GM12801 (cell line): ENCODE data around the gene AEBP1.

Experiments used
- TF ChIP-seq, protein P1 (sequence below): IDR thresholded peaks from one replicate; pipeline ENCODE4 v1.5.1; 2011; ENCODE audit warnings: control low read depth; ENCODE audit not compliant: insufficient read length; ENCODE audit errors: extremely low read depth

AEBP1 gene

DNA sequence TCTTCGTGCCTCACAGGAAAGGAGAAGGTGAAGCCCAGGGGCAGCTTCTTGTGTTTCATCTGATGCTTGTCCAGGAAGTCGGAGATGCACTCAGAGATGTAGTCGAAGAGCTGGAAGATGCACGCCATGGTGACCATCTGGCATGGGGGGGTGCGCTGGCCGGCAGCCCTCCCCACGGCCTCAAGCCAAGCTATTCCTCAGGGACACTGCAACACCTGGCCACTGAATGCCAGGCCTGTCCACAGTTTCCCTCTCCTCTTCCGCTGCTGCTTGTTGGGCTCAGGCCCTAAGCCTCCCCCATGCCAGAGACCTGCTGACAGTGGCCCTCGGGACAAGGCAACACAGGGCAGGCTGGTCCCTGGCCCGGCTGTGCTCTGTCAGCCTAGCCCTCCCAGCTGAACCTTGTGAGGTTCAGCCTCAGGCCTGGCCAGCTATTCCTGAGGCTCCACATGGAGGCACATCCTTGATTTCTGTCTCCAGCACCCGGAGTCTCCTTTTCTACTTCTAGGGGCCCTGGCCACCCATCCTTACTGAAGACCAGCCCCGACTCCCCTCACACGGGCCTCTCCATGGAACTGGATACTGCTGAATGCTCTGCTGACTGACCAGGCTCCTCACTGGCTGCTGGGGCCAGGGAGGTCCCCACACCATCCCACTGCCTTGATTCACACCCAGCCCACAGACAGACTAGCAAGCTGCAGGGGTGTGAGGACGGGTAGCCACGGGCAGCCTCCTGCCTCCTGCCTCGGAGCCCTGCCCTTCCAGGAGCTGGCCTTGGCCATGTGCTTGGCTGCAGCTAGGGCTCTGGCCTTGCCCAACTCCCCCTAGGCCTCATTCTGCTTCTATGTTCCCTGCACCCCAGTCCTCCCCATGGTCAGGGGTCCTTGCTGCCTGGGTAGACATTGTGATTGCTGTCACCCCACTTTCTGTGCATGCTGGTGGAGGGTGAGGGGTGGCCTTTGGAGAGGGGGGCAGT lies 47.1 kb downstream of the AEBP1 start:
- TF ChIP-seq, protein P1, sequence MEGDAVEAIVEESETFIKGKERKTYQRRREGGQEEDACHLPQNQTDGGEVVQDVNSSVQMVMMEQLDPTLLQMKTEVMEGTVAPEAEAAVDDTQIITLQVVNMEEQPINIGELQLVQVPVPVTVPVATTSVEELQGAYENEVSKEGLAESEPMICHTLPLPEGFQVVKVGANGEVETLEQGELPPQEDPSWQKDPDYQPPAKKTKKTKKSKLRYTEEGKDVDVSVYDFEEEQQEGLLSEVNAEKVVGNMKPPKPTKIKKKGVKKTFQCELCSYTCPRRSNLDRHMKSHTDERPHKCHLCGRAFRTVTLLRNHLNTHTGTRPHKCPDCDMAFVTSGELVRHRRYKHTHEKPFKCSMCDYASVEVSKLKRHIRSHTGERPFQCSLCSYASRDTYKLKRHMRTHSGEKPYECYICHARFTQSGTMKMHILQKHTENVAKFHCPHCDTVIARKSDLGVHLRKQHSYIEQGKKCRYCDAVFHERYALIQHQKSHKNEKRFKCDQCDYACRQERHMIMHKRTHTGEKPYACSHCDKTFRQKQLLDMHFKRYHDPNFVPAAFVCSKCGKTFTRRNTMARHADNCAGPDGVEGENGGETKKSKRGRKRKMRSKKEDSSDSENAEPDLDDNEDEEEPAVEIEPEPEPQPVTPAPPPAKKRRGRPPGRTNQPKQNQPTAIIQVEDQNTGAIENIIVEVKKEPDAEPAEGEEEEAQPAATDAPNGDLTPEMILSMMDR: no peak

DNA sequence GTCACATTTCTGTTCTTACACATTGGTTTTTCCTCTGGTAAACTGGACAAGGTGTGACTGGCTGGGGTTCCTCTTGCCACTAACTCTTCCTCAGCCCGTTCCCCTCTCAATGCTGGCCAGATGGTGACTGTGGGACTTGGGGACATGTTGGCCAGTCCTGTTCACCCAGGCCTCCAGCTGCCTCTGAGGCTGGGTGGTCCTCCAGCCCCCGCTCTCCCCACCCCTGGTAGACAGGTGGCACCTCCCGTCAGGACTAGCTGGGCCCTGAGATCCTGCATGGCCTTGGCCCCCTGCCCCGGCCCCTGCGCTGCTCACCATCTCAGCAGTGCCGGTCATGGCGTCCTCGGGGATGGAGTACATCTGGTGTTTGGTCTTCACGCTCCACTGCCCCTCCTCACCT lies 47.8 kb downstream of the AEBP1 start:
- TF ChIP-seq, protein P1: no peak

DNA sequence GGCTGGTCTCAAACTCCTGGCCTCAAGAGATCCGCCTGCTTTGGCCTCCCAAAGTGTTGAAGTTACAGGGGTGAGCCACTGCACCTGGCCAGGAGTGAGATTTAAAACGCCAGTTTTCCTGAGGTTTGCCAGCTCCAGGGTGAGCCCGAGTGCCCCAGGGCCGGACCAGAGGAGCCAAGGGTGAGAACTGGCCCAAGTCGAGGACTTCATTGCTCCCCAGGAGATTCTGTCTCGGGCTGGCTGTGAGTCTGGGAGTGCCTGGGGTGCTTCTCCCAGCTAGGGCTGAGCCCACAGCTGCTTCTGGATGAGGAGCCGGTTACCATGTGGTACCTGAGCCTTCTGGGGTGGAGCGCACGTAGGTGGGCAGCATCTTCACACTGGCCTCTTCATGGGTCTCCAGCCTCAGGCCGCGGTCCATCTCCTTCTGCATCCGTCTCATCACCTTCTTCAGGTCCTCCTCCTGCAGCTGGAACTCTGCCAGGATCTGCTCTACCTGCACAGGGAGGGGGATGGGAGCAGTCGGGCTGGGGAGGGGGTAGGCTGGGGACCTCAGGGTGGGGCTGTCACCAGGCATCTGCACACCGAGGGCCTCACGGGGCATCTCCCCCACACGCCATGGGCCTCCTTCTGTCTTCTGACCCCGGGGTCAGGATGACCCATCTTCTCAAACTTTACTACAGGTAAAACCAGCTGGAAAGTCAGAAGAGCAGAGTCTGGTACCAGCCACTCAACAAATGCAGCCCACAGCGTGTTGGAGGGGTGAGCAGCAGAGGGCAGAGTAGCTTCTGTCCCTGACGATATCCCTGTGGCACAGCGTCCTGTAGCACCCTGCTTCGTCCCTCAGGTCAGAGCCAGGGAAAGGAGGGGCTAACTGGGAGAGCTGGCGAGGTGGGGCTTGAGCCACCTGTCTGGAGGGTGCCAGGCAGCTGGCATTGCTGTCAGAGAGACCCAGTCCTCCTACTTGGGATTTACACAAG lies 49.1 kb downstream of the AEBP1 start:
- TF ChIP-seq, protein P1: no peak

DNA sequence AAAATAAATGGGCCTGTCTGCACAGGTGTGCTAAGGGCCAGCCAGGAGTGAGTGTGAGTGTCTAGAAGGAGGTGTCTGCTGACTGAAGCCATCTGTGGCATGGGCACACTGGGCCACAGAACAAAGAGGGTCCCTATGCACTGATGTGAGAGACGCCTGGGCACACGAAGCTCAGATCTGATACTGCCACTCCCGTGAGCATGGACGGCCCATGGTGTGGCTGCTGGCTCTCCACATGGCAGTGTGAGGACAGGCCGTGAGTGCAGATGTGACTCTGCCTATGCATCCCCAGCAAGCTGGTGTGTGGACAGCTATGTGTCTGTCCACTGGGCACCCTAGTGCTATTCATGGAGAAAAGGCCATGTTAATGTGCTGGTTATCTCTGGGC lies 49.8 kb downstream of the AEBP1 start:
- TF ChIP-seq, protein P1: no peak

DNA sequence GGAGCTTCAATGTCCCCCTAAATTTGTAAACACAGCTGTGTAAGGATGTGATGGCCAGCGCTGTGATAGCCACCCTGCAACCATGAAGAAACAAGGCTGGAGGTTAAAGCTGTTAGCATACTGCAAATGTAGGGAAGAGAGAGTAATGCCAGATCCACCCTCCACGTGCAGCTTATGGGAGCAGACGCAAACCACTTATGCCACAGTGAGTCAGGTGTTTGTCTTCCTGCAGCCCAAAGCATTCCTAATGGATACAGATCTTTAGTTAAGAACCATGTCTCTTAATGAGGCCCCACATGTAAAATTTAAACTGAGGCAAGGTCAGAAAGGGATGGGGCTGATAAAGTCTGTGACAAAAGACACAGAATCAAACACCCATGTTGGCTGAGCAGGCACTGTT lies 50.6 kb downstream of the AEBP1 start:
- TF ChIP-seq, protein P1: no peak

DNA sequence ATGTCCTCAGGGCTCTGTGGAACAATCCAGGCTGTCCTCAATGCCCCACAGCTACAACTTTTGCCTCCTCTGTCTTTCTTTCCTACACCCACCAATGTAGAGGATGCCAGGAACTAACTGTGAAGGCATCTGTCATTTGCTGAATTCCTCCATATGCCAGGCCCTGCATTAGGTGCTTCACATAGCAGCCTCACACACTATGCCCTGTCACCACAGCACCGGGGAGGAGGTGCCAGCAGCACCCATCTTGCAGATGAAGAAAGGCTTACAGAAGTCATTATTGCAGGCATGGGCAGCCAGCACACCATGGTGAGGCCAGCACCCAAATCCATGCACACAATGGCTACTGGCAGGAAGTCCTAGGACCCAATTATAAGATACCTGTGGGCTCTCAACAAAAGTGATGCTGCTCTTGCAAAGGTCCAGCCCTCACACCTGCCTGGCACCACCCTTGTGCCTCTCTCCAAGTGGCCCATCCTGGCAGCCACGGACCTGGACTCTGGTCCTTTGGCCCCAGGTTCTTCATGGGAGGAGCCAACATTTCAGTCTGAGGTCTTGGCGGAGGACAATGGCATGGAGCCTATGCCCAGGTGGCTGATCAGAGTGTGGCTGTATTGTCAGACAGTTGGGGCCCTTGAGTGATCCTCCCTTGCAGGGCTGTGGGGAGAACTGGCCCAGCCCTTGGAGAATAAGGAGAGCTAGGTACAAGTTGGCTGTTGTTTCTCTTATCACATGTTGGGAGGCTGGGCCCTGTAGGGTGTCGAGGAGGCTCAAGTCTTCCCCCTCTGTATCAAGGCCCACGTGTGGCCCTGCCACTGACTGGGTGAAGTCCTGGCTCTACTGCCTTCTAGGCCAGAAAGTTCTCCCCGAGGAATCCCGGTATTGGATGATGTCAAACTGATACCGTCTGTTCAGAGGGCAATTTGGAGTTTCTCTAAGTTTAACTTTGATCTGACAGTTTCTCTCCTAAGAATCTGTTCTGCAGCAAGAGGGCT lies 51.3 kb downstream of the AEBP1 start:
- TF ChIP-seq, protein P1: no peak
